CD1c-positive myeloid dendritic cell (primary cell): ENCODE measurements around the gene FZD2.

Source experiments
- DNase-seq: peaks from one replicate; pipeline ENCODE4 v3.0.0-alpha.2; 2016; ENCODE audit errors: extremely low spot score

FZD2 gene

GRCh38 chr17:44607836-44608690 is 50.8 kb downstream of the FZD2 start:
- DNase-seq: no peak

GRCh38 chr17:44608727-44609435 is 51.6 kb downstream of the FZD2 start:
- DNase-seq: no peak

DNA sequence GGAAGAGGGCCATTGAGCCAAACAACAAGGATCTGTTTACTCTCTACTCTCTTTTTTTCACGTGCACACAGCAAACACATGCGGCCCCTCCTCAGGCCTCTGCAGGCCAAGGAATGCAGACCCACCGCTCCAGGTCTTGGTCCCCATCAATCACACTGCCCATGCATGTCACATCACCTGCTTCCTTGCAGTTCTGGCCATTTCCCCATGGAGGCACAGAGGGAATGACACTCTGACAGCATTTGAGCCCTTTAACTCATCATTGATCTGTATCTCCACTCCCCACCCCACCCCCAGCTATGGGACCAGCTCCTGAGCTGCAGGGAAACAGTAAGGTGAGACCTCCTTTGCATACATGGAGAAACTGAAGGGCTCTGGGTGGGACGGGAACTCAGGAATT is 53.0 kb downstream of the FZD2 start:
- no peak for DNase-seq
